Subcutaneous abdominal adipose tissue (tissue), 5 donors: ENCODE results near the gene DNAH14.
"Not testable (repeated sequence)": the region's sequence is repeated elsewhere in the genome, so short reads cannot be mapped to it uniquely, and the experiment has no call there.

Experiments used
- H3K27ac ChIP-seq: one replicate; pipeline ENCODE4 v1.7.0; 2013; ENCODE audit warnings: low read depth, mild to moderate bottlenecking, inconsistent platforms, low read length, moderate library complexity
- H3K27me3 ChIP-seq, 5 donors: one replicate each; pipeline ENCODE4 v1.7.0; 2013; ENCODE audit warnings: low read length in 5 of 5, inconsistent platforms in 1 of 5; ENCODE audit not compliant: control insufficient read depth in 5 of 5, insufficient read depth in 4 of 5
- H3K36me3 ChIP-seq, 5 donors: one replicate each; pipeline ENCODE4 v1.7.0; 2013; ENCODE audit warnings: low read length in 5 of 5; ENCODE audit not compliant: control insufficient read depth in 5 of 5, insufficient read depth in 5 of 5
- H3K4me1 ChIP-seq, 5 donors: one replicate each; pipeline ENCODE4 v1.7.0; 2013; ENCODE audit warnings: low read length in 5 of 5, mild to moderate bottlenecking in 3 of 5, moderate library complexity in 1 of 5; ENCODE audit not compliant: control insufficient read depth in 5 of 5, insufficient read depth in 5 of 5
- H3K4me3 ChIP-seq, 5 donors: one replicate each; pipeline ENCODE4 v1.7.0; 2013; ENCODE audit warnings: low read length in 5 of 5, low read depth in 1 of 5
- H3K9ac ChIP-seq, 5 donors: one replicate each; pipeline ENCODE4 v1.7.0; 2013; ENCODE audit warnings: low read length in 5 of 5, mild to moderate bottlenecking in 4 of 5, moderate library complexity in 3 of 5
- H3K9me3 ChIP-seq, 5 donors: one replicate each; pipeline ENCODE4 v1.7.0; 2013; ENCODE audit warnings: low read length in 5 of 5; ENCODE audit not compliant: control insufficient read depth in 5 of 5
- donor health status: healthy.
- donor health status: healthy.
- donor health status: healthy.
- donor health status: healthy.
- donor health status: healthy.

Gene DNAH14

GRCh38 chr1:225119307-225119706, 189.8 kb downstream of the DNAH14 start:
- Histone ChIP-seq H3K36me3 (no peaks in the 10 kb centered on the region), H3K4me1 (no peaks in the 10 kb centered on the region), H3K27ac (no peak overlapping the region), H3K9me3 (no peaks in the 10 kb centered on the region), H3K27me3 (no peaks in the 10 kb centered on the region), H3K4me3 (no peak overlapping the region), H3K9ac (no peak overlapping the region)

- Histone ChIP-seq H3K27ac (no peak overlapping the region), H3K4me3 (no peak overlapping the region), H3K27me3 (no peaks in the 10 kb centered on the region), H3K9me3 (peaks cover 0 to 2% (median 0%) of the 10 kb centered on the region in 5 donors), H3K9ac (no peak overlapping the region), H3K4me1 (no peaks in the 10 kb centered on the region), H3K36me3 (peaks cover 0 to 3% (median 0%) of the 10 kb centered on the region in 5 donors)
Measured at GRCh38 chr1:225121095-225121494, 191.6 kb downstream of the DNAH14 start.

- H3K4me3 ChIP-seq, result no peak overlapping the region
- H3K27me3 ChIP-seq, result no peaks in the 10 kb centered on the region
- no peak overlapping the region for H3K27ac ChIP-seq
- peaks cover 0 to 8% (median 3%) of the 10 kb centered on the region in 5 donors for H3K9me3 ChIP-seq
- H3K36me3 ChIP-seq, result no peaks in the 10 kb centered on the region
- no peaks in the 10 kb centered on the region for H3K4me1 ChIP-seq
- no peak overlapping the region for H3K9ac ChIP-seq
Measured at GRCh38 chr1:225131869-225132268, 202.4 kb downstream of the DNAH14 start.

GRCh38 chr1:225137976-225138375, 208.5 kb downstream of the DNAH14 start:
- no peaks in the 10 kb centered on the region for H3K4me1 ChIP-seq
- H3K9ac ChIP-seq, result no peak overlapping the region
- H3K27me3 ChIP-seq, result no peaks in the 10 kb centered on the region
- no peak overlapping the region for H3K27ac ChIP-seq
- no peaks in the 10 kb centered on the region for H3K36me3 ChIP-seq
- peaks cover 0 to 8% (median 3%) of the 10 kb centered on the region in 5 donors for H3K9me3 ChIP-seq
- H3K4me3 ChIP-seq, result no peak overlapping the region

GRCh38 chr1:225143001-225143400, 213.5 kb downstream of the DNAH14 start:
- Histone ChIP-seq H3K4me3 (no peak overlapping the region), H3K9ac (no peak overlapping the region), H3K36me3 (no peaks in the 10 kb centered on the region), H3K9me3 (no peaks in the 10 kb centered on the region), H3K27me3 (no peaks in the 10 kb centered on the region), H3K27ac (no peak overlapping the region), H3K4me1 (no peaks in the 10 kb centered on the region)

GRCh38 chr1:225146478-225146877, 217.0 kb downstream of the DNAH14 start:
- Histone ChIP-seq H3K27ac (no peak overlapping the region), H3K9ac (no peak overlapping the region), H3K4me3 (no peak overlapping the region), H3K27me3 (no peaks in the 10 kb centered on the region), H3K9me3 (no peaks in the 10 kb centered on the region), H3K4me1 (no peaks in the 10 kb centered on the region), H3K36me3 (no peaks in the 10 kb centered on the region)

GRCh38 chr1:225147791-225148190, 218.3 kb downstream of the DNAH14 start:
- not testable (repeated sequence) for H3K9me3 ChIP-seq, H3K36me3 ChIP-seq, H3K9ac ChIP-seq, H3K4me3 ChIP-seq, H3K27ac ChIP-seq, H3K4me1 ChIP-seq, H3K27me3 ChIP-seq

GRCh38 chr1:225152061-225152460, 222.6 kb downstream of the DNAH14 start:
- Histone ChIP-seq H3K4me1 (no peaks in the 10 kb centered on the region), H3K9me3 (no peaks in the 10 kb centered on the region), H3K27ac (no peak overlapping the region), H3K4me3 (no peak overlapping the region), H3K9ac (no peak overlapping the region), H3K36me3 (peaks cover 0 to 3% (median 0%) of the 10 kb centered on the region in 5 donors), H3K27me3 (no peaks in the 10 kb centered on the region)

GRCh38 chr1:225155555-225155954, 226.1 kb downstream of the DNAH14 start:
- Histone ChIP-seq H3K4me1 (no peaks in the 10 kb centered on the region), H3K9me3 (no peaks in the 10 kb centered on the region), H3K4me3 (no peak overlapping the region), H3K36me3 (peaks cover 0 to 3% (median 0%) of the 10 kb centered on the region in 5 donors), H3K9ac (no peak overlapping the region), H3K27me3 (no peaks in the 10 kb centered on the region), H3K27ac (no peak overlapping the region)

- Histone ChIP-seq H3K27ac (no peak overlapping the region), H3K27me3 (no peaks in the 10 kb centered on the region), H3K9ac (no peak overlapping the region), H3K4me1 (no peaks in the 10 kb centered on the region), H3K36me3 (peaks cover 0 to 3% (median 0%) of the 10 kb centered on the region in 5 donors), H3K4me3 (no peak overlapping the region), H3K9me3 (no peaks in the 10 kb centered on the region)
Measured at GRCh38 chr1:225156254-225156653, 226.8 kb downstream of the DNAH14 start.

- Histone ChIP-seq H3K4me1 (no peaks in the 10 kb centered on the region), H3K27ac (no peak overlapping the region), H3K4me3 (no peak overlapping the region), H3K36me3 (no peaks in the 10 kb centered on the region), H3K9me3 (no peaks in the 10 kb centered on the region), H3K9ac (no peak overlapping the region), H3K27me3 (no peaks in the 10 kb centered on the region)
Measured at GRCh38 chr1:225158291-225158690, 228.8 kb downstream of the DNAH14 start.
